HCT116 (cell line): ENCODE measurements around the gene CRMP1. TPM values are rescaled to one million over a fixed set of nuclear protein-coding genes. Genes with fewer than 3 reads are reported as not detected.

Experiments
- ATAC-seq: fragments of 200-7000 bp; cut with Tn5 transposase; 2 replicates; pipeline ENCODE4 v1.9.1; 2020; ENCODE audit warnings: mild to moderate bottlenecking, moderate library complexity
- BruUV-seq: library from RNA; stranded (reverse); fragments of 400-500 nt; replicated peaks from 2 replicates; lab custom pipeline; 2021; lab: Mats Ljungman, UMichigan
- CTCF ChIA-PET: fragments of 300-600 bp; sonication (Branson Sonifier 250); formaldehyde crosslinking; loops from one replicate; lab custom pipeline; 2021; ENCODE audit warnings: antibody characterized with exemption; lab: Charles Lee
- POLR2A ChIA-PET: fragments of 300-600, 350-600 bp; sonication (Branson Sonifier 250); formaldehyde crosslinking; loops from one replicate; lab custom pipeline; 2021; ENCODE audit warnings: antibody characterized with exemption; lab: Charles Lee
- RAD21 ChIA-PET, 2 experiments: fragments of 300-600 bp; sonication (Branson Sonifier 250); formaldehyde crosslinking; loops; one replicate each; lab custom pipeline; 2023; ENCODE audit warnings: low total read pairs in 2 of 2; ENCODE audit not compliant: uncharacterized antibody in 2 of 2, unreplicated experiment in 2 of 2, low non-redundant PET in 1 of 2; lab: Charles Lee
- DNase-seq: peaks from one replicate; pipeline ENCODE4 v3.0.0-alpha.2; 2010; ENCODE audit warnings: low read depth, low spot score
- H2AFZ ChIP-seq: fragments of 200-600 bp; shearing (Covaris generic), sonication (generic); 2 replicates; pipeline ENCODE4 v1.6.1; 2017; ENCODE audit warnings: low read depth, mixed run types, mixed read lengths, antibody characterized with exemption, low read length; ENCODE audit not compliant: poor library complexity, severe bottlenecking
- H3K27ac ChIP-seq: 2 replicates; pipeline ENCODE4 v1.5.1; 2012; ENCODE audit warnings: low read depth, low read length
- H3K27me3 ChIP-seq: fragments of 200-600 bp; sonication (generic); 2 replicates; pipeline ENCODE4 v1.6.1; 2016; ENCODE audit warnings: mixed run types, low read length, mixed read lengths; ENCODE audit not compliant: insufficient read depth
- H3K36me3 ChIP-seq, 2 experiments: fragments of 200-500 bp in 1 of 2; fragments of 200-600 bp in 1 of 2; sonication (Bioruptor generic) in 1 of 2; sonication (generic) in 1 of 2; 2 replicates each; pipeline versions ENCODE4 v1.5.1 to v1.6.1; 2014 to 2016; ENCODE audit warnings: low read length in 2 of 2, inconsistent platforms in 1 of 2, mixed read lengths in 1 of 2, mixed run types in 1 of 2; ENCODE audit not compliant: insufficient read depth in 2 of 2, control insufficient read depth in 1 of 2
- H3K4me1 ChIP-seq, 2 experiments: fragments of 200-600 bp in 1 of 2; sonication (generic) in 1 of 2; 2 replicates each; pipeline versions ENCODE4 v1.5.1 to v1.6.1; 2012 to 2017; ENCODE audit warnings: low read length in 2 of 2, inconsistent platforms in 1 of 2, mild to moderate bottlenecking in 1 of 2, mixed read lengths in 1 of 2, mixed run types in 1 of 2, moderate library complexity in 1 of 2; ENCODE audit not compliant: insufficient read depth in 2 of 2, control insufficient read depth in 1 of 2
- H3K4me2 ChIP-seq: fragments of 200-600 bp; sonication (generic); 2 replicates; pipeline ENCODE4 v1.6.1; 2017; ENCODE audit warnings: mixed run types, low read length, mixed read lengths
- H3K4me3 ChIP-seq, 2 experiments: fragments of 200-600 bp in 1 of 2; sonication (generic) in 1 of 2; replicated peaks in 1 of 2; 2 replicates each; pipeline ENCODE4 v1.5.1; 2011 to 2016; ENCODE audit warnings: low read length in 2 of 2, control low read depth in 1 of 2, low read depth in 1 of 2, mild to moderate bottlenecking in 1 of 2, mixed read lengths in 1 of 2, mixed run types in 1 of 2
- H3K79me2 ChIP-seq: fragments of 200-600 bp; sonication (generic); 2 replicates; pipeline ENCODE4 v1.6.1; 2017; ENCODE audit warnings: mild to moderate bottlenecking, mixed run types, low read length, moderate library complexity, mixed read lengths; ENCODE audit not compliant: insufficient read depth
- H3K9ac ChIP-seq: fragments of 200-600 bp; sonication (generic); 2 replicates; pipeline ENCODE4 v1.6.1; 2016; ENCODE audit warnings: low read length, mixed read lengths
- H3K9me2 ChIP-seq: fragments of 200-600 bp; sonication (generic), shearing (Covaris generic); 2 replicates; pipeline ENCODE4 v1.6.1; 2017; ENCODE audit warnings: mixed run types, mild to moderate bottlenecking, moderate library complexity; ENCODE audit not compliant: insufficient read depth
- H3K9me3 ChIP-seq, 2 experiments: fragments of 200-500 bp in 1 of 2; fragments of 200-600 bp in 1 of 2; sonication (Bioruptor generic) in 1 of 2; sonication (generic) in 1 of 2; 2 replicates each; pipeline ENCODE4 v1.6.1; 2014 to 2017; ENCODE audit warnings: low read length in 2 of 2, mixed read lengths in 2 of 2, inconsistent platforms in 1 of 2, low read depth in 1 of 2, mild to moderate bottlenecking in 1 of 2, mixed run types in 1 of 2, moderate library complexity in 1 of 2; ENCODE audit not compliant: control insufficient read depth in 1 of 2, insufficient read depth in 1 of 2
- H4K20me1 ChIP-seq: fragments of 200-600 bp; sonication (generic), shearing (Covaris generic); 2 replicates; pipeline ENCODE4 v1.6.1; 2017; ENCODE audit warnings: mixed run types, mild to moderate bottlenecking, moderate library complexity; ENCODE audit not compliant: insufficient read depth
- ATF3 ChIP-seq: IDR thresholded peaks from 2 replicates; pipeline ENCODE4 v1.6.1; 2012
- CTCF ChIP-seq, 3 experiments: fragments of 200-600 bp in 1 of 3; sonication (generic) in 1 of 3; IDR thresholded peaks in 2 of 3; conservative IDR thresholded peaks in 1 of 3; 2 replicates each; pipeline ENCODE4 v1.5.1; 2012 to 2017; ENCODE audit warnings: low read depth in 2 of 3, low read length in 2 of 3, antibody characterized with exemption in 1 of 3, borderline replicate concordance in 1 of 3, control low read depth in 1 of 3, mild to moderate bottlenecking in 1 of 3, mixed read lengths in 1 of 3, mixed run types in 1 of 3, moderate library complexity in 1 of 3; ENCODE audit not compliant: insufficient read depth in 1 of 3
- EGR1 ChIP-seq: IDR thresholded peaks from 2 replicates; pipeline ENCODE4 v1.6.1; 2012; ENCODE audit warnings: low read depth
- ELF1 ChIP-seq: IDR thresholded peaks from 2 replicates; pipeline ENCODE4 v1.6.1; 2012; ENCODE audit warnings: low read depth, borderline replicate concordance
- EZH2phosphoT487 ChIP-seq: fragments of 200-600 bp; IDR thresholded peaks from 2 replicates; pipeline ENCODE4 v1.6.1; 2018; ENCODE audit warnings: antibody characterized with exemption, borderline replicate concordance
- FOSL1 ChIP-seq: IDR thresholded peaks from 2 replicates; pipeline ENCODE4 v1.6.1; 2012; ENCODE audit warnings: low read depth
- POLR2A ChIP-seq: IDR thresholded peaks from 2 replicates; pipeline ENCODE4 v1.7.0; 2011; ENCODE audit warnings: borderline replicate concordance; ENCODE audit not compliant: insufficient read depth, insufficient read length; ENCODE audit errors: extremely low read depth
- RAD21 ChIP-seq: IDR thresholded peaks from 2 replicates; pipeline ENCODE4 v1.6.1; 2012; ENCODE audit warnings: low read depth, mild to moderate bottlenecking
- REST ChIP-seq: IDR thresholded peaks from 2 replicates; pipeline ENCODE4 v1.6.1; 2012; ENCODE audit warnings: low read depth
- SP1 ChIP-seq: IDR thresholded peaks from 2 replicates; pipeline ENCODE4 v1.6.1; 2012; ENCODE audit warnings: low read depth
- YY1 ChIP-seq: IDR thresholded peaks from 2 replicates; pipeline ENCODE4 v1.6.1; 2011; ENCODE audit warnings: low read length, low read depth, moderate library complexity, mild to moderate bottlenecking; ENCODE audit not compliant: insufficient replicate concordance; ENCODE audit errors: extremely low read depth
- ZFX ChIP-seq: fragments of 450-650 bp; IDR thresholded peaks from 2 replicates; pipeline ENCODE4 v1.6.1; 2017
- ZNF274 ChIP-seq: fragments of 200-500 bp; sonication (Bioruptor generic); IDR thresholded peaks from 2 replicates; pipeline ENCODE4 v1.6.1; 2014; ENCODE audit warnings: mild to moderate bottlenecking, low read depth, low read length, inconsistent platforms
- intact Hi-C: fragments of 100-400 bp; cut with micrococcal nuclease; formaldehyde crosslinking; loops from 2 replicates; pipeline ENCODE4 v1.10.0; 2022
- total RNA-seq: library from RNA; stranded (reverse); gene quantifications from one replicate; pipeline ENCODE4 v1.2.1, GENCODE V29; 2021; ENCODE audit not compliant: unreplicated experiment

The CRMP1 gene
- total RNA-seq, 1 experiment from 2014 or later: not detected

GRCh38 chr4:5836943-5837342 lies 55.9 kb downstream of the CRMP1 start:
- ChIA-PET CTCF (no interaction called here), RAD21 (no interaction called here), POLR2A (no interaction called here)
- BruUV-seq: no TSS peak
- DNase-seq: no peak
- no peaks in the 10 kb centered on the region for H3K4me1 ChIP-seq
- TF ChIP-seq ZFX: no peak
- no peak for TF ChIP-seq EGR1
- no peak for TF ChIP-seq SP1
- TF ChIP-seq POLR2A: no peak
- no peak for TF ChIP-seq REST
- no peak for TF ChIP-seq YY1
- no peak for TF ChIP-seq CTCF (IDR thresholded peaks at IDR 0.05 in 2 of 3, conservative IDR thresholded peaks at IDR 0.05 in 1 of 3; ENCODE audit: borderline replicate concordance in 1 of 3, insufficient read depth in 1 of 3, low read depth in 2 of 3, low read length in 2 of 3)
- TF ChIP-seq FOSL1: no peak
- TF ChIP-seq ZNF274: no peak
- no peak for TF ChIP-seq ATF3
- TF ChIP-seq EZH2phosphoT487: no peak
- no peak for TF ChIP-seq ELF1
- no peak for TF ChIP-seq RAD21
- no peak overlapping the region for H3K4me3 ChIP-seq
- H4K20me1 ChIP-seq: no peaks in the 10 kb centered on the region
- no peak overlapping the region for H3K27ac ChIP-seq
- no peaks in the 10 kb centered on the region for H3K9me2 ChIP-seq
- H3K79me2 ChIP-seq: no peaks in the 10 kb centered on the region
- no peaks in the 10 kb centered on the region for H3K36me3 ChIP-seq
- H3K9me3 ChIP-seq: no peaks in the 10 kb centered on the region
- intact Hi-C loops: no loop called here
- H3K9ac ChIP-seq: no peak overlapping the region
- no peak overlapping the region for H3K4me2 ChIP-seq
- peaks cover 25% of the 10 kb centered on the region for H3K27me3 ChIP-seq
- no peak overlapping the region for H2AFZ ChIP-seq
- ATAC-seq: no peak
